Measurements from ENCODE around the gene TRIM75. TPM values are rescaled to one million over a fixed set of nuclear protein-coding genes. Genes with fewer than 3 reads are reported as not detected.

TRIM75 gene
- total RNA-seq, result not detected in 2 replicates

- DNase-seq (ENCODE audit: low read depth) (no peak), FAIRE-seq (no peak)
- no peak for TF ChIP-seq CTCF (IDR thresholded peaks at IDR 0.05; ENCODE audit: insufficient read depth, low read length, severe bottlenecking)
Measured at GRCh38 chr4:165053645-165054044, at the start of gene TRIM75. TSS of gene TRIM75 (plus strand) at chr4:165053866. CDS start at chr4:165059148, 5,282 bp downstream.

GRCh38 chr4:165005352-165005925 lies 48.2 kb upstream of the TRIM75 start:
- DNase-seq (ENCODE audit: low read depth), result no peak
- TF ChIP-seq CTCF (IDR thresholded peaks at IDR 0.05; ENCODE audit: insufficient read depth, low read length, severe bottlenecking), result no peak
- Histone ChIP-seq H3K4me3 (ENCODE audit: low read depth, low read length) (no peak overlapping the region), H3K27me3 (ENCODE audit: control insufficient read depth, insufficient read depth, low read length) (no peaks in the 10 kb centered on the region), H3K36me3 (ENCODE audit: control insufficient read depth, insufficient read depth, low read length) (no peaks in the 10 kb centered on the region)
- FAIRE-seq, result peak; percentile 18

More at GRCh38 chr4:165053645-165054044, at the start of gene TRIM75:
- Histone ChIP-seq H3K27me3 (ENCODE audit: control insufficient read depth, insufficient read depth, low read length) (no peaks in the 10 kb centered on the region), H3K4me3 (ENCODE audit: low read depth, low read length) (no peak within 1 kb of the TSS), H3K36me3 (ENCODE audit: control insufficient read depth, insufficient read depth, low read length) (no peaks in the 10 kb centered on the region)

- TF ChIP-seq CTCF (IDR thresholded peaks at IDR 0.05; ENCODE audit: insufficient read depth, low read length, severe bottlenecking), result no peak
- DNase-seq (ENCODE audit: low read depth) (no peak), FAIRE-seq (no peak)
- Histone ChIP-seq H3K4me3 (ENCODE audit: low read depth, low read length) (no peak overlapping the region), H3K27me3 (ENCODE audit: control insufficient read depth, insufficient read depth, low read length) (no peaks in the 10 kb centered on the region), H3K36me3 (ENCODE audit: control insufficient read depth, insufficient read depth, low read length) (no peaks in the 10 kb centered on the region)
Measured at GRCh38 chr4:165006456-165006855, 47.2 kb upstream of the TRIM75 start.

GRCh38 chr4:165006886-165007285 lies 46.8 kb upstream of the TRIM75 start:
- Histone ChIP-seq H3K36me3 (ENCODE audit: control insufficient read depth, insufficient read depth, low read length) (no peaks in the 10 kb centered on the region), H3K4me3 (ENCODE audit: low read depth, low read length) (no peak overlapping the region), H3K27me3 (ENCODE audit: control insufficient read depth, insufficient read depth, low read length) (no peaks in the 10 kb centered on the region)
- no peak for DNase-seq (ENCODE audit: low read depth)
- TF ChIP-seq CTCF (IDR thresholded peaks at IDR 0.05; ENCODE audit: insufficient read depth, low read length, severe bottlenecking), result no peak
- no peak for FAIRE-seq

- no peak for TF ChIP-seq CTCF (IDR thresholded peaks at IDR 0.05; ENCODE audit: insufficient read depth, low read length, severe bottlenecking)
- DNase-seq (ENCODE audit: low read depth) (no peak), FAIRE-seq (no peak)
- H3K27me3 ChIP-seq (ENCODE audit: control insufficient read depth, insufficient read depth, low read length), result no peaks in the 10 kb centered on the region
- no peaks in the 10 kb centered on the region for H3K36me3 ChIP-seq (ENCODE audit: control insufficient read depth, insufficient read depth, low read length)
- H3K4me3 ChIP-seq (ENCODE audit: low read depth, low read length), result no peak overlapping the region
Measured at GRCh38 chr4:165009493-165010227, 44.0 kb upstream of the TRIM75 start.
